Endothelial cell (in vitro differentiated cells): ENCODE measurements around the gene RNF220. TPM values are rescaled to one million over a fixed set of nuclear protein-coding genes. Genes with fewer than 3 reads are reported as not detected.

Experiments
- DNase-seq: peaks from one replicate; pipeline ENCODE4 v3.0.0; 2021; ENCODE audit warnings: low spot score
- H3K27ac Mint-ChIP-seq: one replicate; pipeline ENCODE4 v1.8.0; 2021; ENCODE audit warnings: mixed read lengths, inconsistent platforms; ENCODE audit not compliant: unreplicated experiment
- H3K27me3 Mint-ChIP-seq: one replicate; pipeline ENCODE4 v1.8.0; 2021; ENCODE audit warnings: mild to moderate bottlenecking, moderate library complexity, mixed read lengths, inconsistent platforms; ENCODE audit not compliant: unreplicated experiment
- H3K36me3 Mint-ChIP-seq: one replicate; pipeline ENCODE4 v1.8.0; 2021; ENCODE audit warnings: mild to moderate bottlenecking, low read depth, mixed read lengths, inconsistent platforms; ENCODE audit not compliant: unreplicated experiment
- H3K4me1 Mint-ChIP-seq: one replicate; pipeline ENCODE4 v1.8.0; 2021; ENCODE audit warnings: mild to moderate bottlenecking, mixed read lengths, inconsistent platforms; ENCODE audit not compliant: unreplicated experiment
- H3K4me3 Mint-ChIP-seq: one replicate; pipeline ENCODE4 v1.8.0; 2021; ENCODE audit warnings: mild to moderate bottlenecking, mixed read lengths, inconsistent platforms; ENCODE audit not compliant: unreplicated experiment
- H3K9me3 Mint-ChIP-seq: one replicate; pipeline ENCODE4 v1.8.0; 2021; ENCODE audit warnings: mixed read lengths, inconsistent platforms; ENCODE audit not compliant: unreplicated experiment
- CTCF ChIP-seq: fragments of 200-600 bp; sonication (generic); IDR thresholded peaks from one replicate; pipeline ENCODE4 v1.5.0; 2021; ENCODE audit warnings: antibody characterized with exemption; ENCODE audit not compliant: unreplicated experiment
- total RNA-seq: library from RNA; stranded (reverse); fragmentation: NEBNext Ultra II Directional; extraction: Animal tissue kit (Norgen Biotek cat#: 25700); gene quantifications from one replicate; pipeline ENCODE4 v1.2.1, GENCODE V29; 2021; ENCODE audit not compliant: unreplicated experiment

The RNF220 gene
- total RNA-seq, 1 donor from 2014 or later, result 87.5 TPM

- DNase-seq, result no peak
- peaks cover 24% of the 10 kb centered on the region for H3K4me1 Mint-ChIP-seq
- H3K27me3 Mint-ChIP-seq, result peaks cover 17% of the 10 kb centered on the region
- no peak overlapping the region for H3K4me3 Mint-ChIP-seq
- no peaks in the 10 kb centered on the region for H3K9me3 Mint-ChIP-seq
- no peak overlapping the region for H3K27ac Mint-ChIP-seq
- peaks cover 6% of the 10 kb centered on the region for H3K36me3 Mint-ChIP-seq
- no peak for TF ChIP-seq CTCF
Measured at GRCh38 chr1:44678120-44678519, 273.1 kb downstream of the RNF220 start.

- peaks cover 19% of the 10 kb centered on the region for H3K4me1 Mint-ChIP-seq
Measured at GRCh38 chr1:44678626-44679025, 273.6 kb downstream of the RNF220 start.

GRCh38 chr1:44679468-44679867 lies 274.4 kb downstream of the RNF220 start:
- peaks cover 6% of the 10 kb centered on the region for H3K36me3 Mint-ChIP-seq
- H3K27ac Mint-ChIP-seq, result no peak overlapping the region
- peaks cover 14% of the 10 kb centered on the region for H3K27me3 Mint-ChIP-seq
- no peak for DNase-seq
- H3K9me3 Mint-ChIP-seq, result no peaks in the 10 kb centered on the region
- H3K4me3 Mint-ChIP-seq, result no peak overlapping the region
- H3K4me1 Mint-ChIP-seq, result peaks cover 19% of the 10 kb centered on the region
- no peak for TF ChIP-seq CTCF

More at GRCh38 chr1:44678626-44679025, 273.6 kb downstream of the RNF220 start:
- H3K4me3 Mint-ChIP-seq, result no peak overlapping the region
- peaks cover 6% of the 10 kb centered on the region for H3K36me3 Mint-ChIP-seq
- no peak overlapping the region for H3K27ac Mint-ChIP-seq
- no peaks in the 10 kb centered on the region for H3K9me3 Mint-ChIP-seq
- DNase-seq, result no peak
- TF ChIP-seq CTCF, result no peak
- H3K27me3 Mint-ChIP-seq, result peaks cover 16% of the 10 kb centered on the region

GRCh38 chr1:44681905-44682882 lies 277.1 kb downstream of the RNF220 start:
- TF ChIP-seq CTCF, result no peak
- Mint-ChIP-seq H3K27me3 (peaks cover 10% of the 10 kb centered on the region), H3K27ac (no peak overlapping the region), H3K4me1 (peaks cover 31% of the 10 kb centered on the region), H3K9me3 (no peaks in the 10 kb centered on the region), H3K36me3 (peaks cover 6% of the 10 kb centered on the region), H3K4me3 (no peak overlapping the region)
- no peak for DNase-seq

GRCh38 chr1:44682883-44683265 lies 277.8 kb downstream of the RNF220 start:
- peaks cover 6% of the 10 kb centered on the region for H3K36me3 Mint-ChIP-seq
- no peak overlapping the region for H3K27ac Mint-ChIP-seq
- H3K27me3 Mint-ChIP-seq, result peaks cover 10% of the 10 kb centered on the region
- peaks cover 32% of the 10 kb centered on the region for H3K4me1 Mint-ChIP-seq
- DNase-seq, result no peak
- H3K4me3 Mint-ChIP-seq, result no peak overlapping the region
- TF ChIP-seq CTCF, result no peak
- no peaks in the 10 kb centered on the region for H3K9me3 Mint-ChIP-seq
